GM20000 (cell line): ENCODE measurements around the gene ZNF630.

Source experiments
- DNase-seq: peaks from one replicate; pipeline ENCODE4 v3.0.0; 2012; ENCODE audit warnings: low spot score
- TF ChIP-seq, protein P1 (sequence below): IDR thresholded peaks from 2 replicates; pipeline ENCODE4 v1.5.1; 2012; ENCODE audit warnings: mild to moderate bottlenecking, control low read depth; ENCODE audit errors: extremely low read depth, missing control alignments

ZNF630 gene

DNA sequence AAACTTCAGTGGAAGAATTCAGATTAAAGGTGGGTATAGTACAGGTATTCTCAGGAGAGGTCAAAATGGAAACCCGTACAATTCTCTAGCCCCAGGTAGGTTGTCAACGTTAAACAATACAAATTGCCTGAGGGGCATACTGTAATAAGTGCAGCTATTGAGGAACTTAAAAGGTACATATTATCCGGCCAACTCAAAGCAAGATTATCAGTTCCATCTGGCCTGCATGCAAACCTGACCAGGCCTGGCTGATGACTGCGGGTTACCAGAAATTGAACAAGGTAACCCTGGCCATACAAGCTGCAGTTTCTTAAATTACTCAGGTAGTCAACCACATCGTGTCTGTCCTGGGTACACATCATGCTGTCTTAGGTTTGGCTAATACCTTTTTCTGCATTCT, 12.3 kb upstream of the ZNF630 start:
- TF ChIP-seq, protein P1, sequence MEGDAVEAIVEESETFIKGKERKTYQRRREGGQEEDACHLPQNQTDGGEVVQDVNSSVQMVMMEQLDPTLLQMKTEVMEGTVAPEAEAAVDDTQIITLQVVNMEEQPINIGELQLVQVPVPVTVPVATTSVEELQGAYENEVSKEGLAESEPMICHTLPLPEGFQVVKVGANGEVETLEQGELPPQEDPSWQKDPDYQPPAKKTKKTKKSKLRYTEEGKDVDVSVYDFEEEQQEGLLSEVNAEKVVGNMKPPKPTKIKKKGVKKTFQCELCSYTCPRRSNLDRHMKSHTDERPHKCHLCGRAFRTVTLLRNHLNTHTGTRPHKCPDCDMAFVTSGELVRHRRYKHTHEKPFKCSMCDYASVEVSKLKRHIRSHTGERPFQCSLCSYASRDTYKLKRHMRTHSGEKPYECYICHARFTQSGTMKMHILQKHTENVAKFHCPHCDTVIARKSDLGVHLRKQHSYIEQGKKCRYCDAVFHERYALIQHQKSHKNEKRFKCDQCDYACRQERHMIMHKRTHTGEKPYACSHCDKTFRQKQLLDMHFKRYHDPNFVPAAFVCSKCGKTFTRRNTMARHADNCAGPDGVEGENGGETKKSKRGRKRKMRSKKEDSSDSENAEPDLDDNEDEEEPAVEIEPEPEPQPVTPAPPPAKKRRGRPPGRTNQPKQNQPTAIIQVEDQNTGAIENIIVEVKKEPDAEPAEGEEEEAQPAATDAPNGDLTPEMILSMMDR = no peak
- no peak for DNase-seq

DNA sequence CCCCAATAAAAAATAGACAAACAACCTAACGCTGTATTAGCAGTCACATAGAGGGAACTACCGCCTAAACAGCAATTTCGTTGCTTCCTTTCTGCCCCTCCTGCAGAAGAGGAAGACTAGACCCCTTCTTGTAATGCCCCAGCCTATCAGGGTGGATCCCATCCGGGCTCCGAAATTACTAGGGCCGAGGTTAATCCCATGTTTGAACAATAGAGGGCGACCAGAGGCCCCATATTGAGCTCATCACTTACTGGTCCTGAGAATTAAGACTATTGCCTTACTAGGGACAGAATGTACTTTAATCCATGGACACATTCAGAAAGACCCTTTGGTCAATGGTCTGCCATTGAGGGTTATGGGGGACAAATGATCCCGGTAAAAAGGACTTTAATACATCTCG, 11.8 kb upstream of the ZNF630 start:
- TF ChIP-seq, protein P1 = no peak
- DNase-seq = peak; percentile 54

DNA sequence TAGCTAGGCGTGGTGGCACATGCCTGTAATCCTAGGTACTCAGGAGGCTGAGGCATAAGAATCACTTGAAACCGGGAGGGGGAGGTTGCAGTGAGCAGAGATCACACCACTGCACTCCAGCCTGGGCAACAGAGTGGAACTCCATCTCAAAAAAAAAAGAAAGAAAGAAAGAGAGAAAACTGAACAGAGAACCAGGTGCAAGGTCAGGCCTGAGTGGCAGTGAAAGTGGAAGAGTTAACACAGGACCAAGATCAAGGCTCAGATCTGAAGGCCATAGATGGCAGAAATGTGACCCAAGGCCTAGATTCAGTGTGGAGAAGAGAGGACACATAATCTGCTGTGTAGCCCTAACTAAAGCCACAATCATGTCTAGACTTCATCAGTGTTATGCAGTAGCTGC, 4.9 kb upstream of the ZNF630 start:
- DNase-seq = no peak

DNA sequence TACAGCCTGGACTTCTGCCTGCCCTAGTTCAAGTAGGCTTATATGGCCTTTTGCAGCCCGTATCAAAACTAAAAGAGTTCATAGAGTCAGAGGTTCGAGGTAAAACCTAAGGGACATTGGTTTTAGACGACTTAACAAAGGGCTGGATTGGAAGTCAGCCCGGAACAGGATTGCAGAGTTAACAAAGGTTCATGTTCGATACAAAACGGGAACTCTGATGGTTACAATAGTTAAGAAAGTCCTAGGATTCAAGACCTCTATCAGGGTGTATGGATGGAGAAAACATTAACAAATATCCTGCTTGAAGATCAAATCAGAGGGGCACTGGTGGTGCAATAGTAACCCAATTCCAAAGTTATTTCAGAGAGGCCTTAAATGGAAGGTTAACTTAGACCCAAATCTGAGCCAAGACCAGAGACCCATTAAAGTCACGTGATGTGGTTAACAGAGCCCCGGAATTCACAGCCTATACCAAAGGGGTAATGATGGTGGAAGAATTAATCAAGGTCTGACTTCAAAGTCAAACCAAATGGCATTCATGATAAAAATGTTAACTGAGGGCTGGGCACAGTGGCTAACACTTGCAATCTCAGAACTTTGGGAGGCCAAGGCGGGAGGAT, 656 bp upstream of the ZNF630 start:
- TF ChIP-seq, protein P1 = no peak

More for the DNA sequence above, 4.9 kb upstream of the ZNF630 start:
- TF ChIP-seq, protein P1 = no peak

DNA sequence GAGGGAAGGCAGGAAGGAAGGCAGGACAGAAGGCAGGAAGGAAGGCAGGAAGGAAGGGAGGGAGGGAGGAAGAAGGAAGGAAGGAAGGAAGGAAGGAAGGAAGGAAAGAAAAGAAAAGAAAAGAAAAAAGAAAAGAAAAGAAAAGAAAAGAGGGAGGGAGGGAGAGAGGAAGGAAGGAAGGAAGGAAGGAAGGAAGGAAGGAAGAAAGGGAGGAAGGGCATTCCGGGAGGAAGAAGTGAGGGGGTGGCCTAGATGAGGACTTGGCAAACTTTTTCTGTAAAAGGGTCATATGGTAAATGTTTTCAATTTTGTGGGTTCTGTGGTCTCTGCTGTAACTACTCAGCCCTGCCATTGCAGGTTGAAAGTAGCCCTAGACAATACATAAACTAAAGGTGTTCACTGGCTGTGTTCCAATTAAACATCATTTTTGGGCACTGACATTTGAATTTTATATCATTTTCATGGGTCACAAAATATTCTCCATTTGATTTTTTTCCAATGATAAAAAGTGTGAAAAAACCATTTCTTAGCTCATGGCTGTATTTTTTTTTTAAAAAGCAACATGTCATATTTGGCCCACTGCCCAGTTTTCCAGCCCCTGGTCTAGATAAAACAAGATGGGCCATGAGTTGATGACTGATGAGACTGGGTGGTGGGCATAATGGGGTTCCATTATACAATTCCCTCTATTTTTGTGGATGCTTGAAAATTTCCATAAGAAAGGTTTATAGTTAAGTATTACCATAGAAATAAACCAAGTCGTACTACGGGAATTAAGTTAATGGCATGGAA, 3.1 kb downstream of the ZNF630 start:
- DNase-seq = no peak
- TF ChIP-seq, protein P1 = no peak

More for the DNA sequence above, 656 bp upstream of the ZNF630 start:
- no peak for DNase-seq

DNA sequence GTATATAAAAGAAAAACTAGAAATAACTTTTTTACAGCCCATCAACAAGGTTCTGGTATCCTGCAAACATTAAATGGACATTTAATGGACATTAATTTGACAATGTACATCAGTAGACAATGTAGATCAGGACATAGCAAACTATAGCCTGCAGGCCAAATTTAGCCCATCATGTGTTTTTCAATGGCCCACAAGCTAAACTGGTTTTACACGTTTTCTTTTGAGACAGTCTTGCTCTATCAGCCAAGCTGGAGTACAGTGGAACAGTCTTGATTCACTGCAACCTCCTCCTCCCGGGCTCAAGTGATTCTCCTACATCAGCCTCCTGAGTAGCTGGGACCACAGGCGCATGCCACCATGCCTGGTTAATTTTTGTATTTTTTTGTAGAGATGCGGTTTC, 7.2 kb downstream of the ZNF630 start:
- TF ChIP-seq, protein P1 = no peak

DNA sequence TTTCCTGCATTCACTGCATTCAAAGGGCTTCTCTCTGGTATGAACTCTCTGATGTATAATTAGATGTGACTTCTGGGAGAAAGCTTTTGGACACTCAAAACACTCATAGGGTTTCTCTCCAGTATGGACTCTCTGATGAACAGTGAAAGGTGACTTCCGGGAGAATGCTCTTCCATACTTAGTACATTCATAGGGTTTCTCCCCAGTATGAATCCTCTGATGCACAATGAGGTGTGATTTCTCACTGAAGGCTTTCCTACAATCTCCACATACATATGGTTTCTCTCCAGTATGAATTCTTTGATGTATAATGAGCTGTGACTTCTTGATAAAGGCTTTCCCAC, 12.2 kb downstream of the ZNF630 start:
- DNase-seq = no peak
- TF ChIP-seq, protein P1 = no peak

More for the DNA sequence above, 7.2 kb downstream of the ZNF630 start:
- no peak for DNase-seq
